GM18873 (cell line): ENCODE measurements around the gene SEMA3F.
A peak's percentile ranks its signal among the peaks of the same experiment; 100 is the strongest.
"Not testable (repeated sequence)": the region's sequence is repeated elsewhere in the genome, so short reads cannot be mapped to it uniquely, and the experiment has no call there.

Experiments used
- ATAC-seq: cut with Tn5 transposase; IDR thresholded peaks from one replicate; pipeline ENCODE4 v1.9.1; 2021; ENCODE audit warnings: mild to moderate bottlenecking, moderate library complexity, moderate number of reproducible peaks; ENCODE audit not compliant: unreplicated experiment, low FRiP score

The SEMA3F gene

DNA sequence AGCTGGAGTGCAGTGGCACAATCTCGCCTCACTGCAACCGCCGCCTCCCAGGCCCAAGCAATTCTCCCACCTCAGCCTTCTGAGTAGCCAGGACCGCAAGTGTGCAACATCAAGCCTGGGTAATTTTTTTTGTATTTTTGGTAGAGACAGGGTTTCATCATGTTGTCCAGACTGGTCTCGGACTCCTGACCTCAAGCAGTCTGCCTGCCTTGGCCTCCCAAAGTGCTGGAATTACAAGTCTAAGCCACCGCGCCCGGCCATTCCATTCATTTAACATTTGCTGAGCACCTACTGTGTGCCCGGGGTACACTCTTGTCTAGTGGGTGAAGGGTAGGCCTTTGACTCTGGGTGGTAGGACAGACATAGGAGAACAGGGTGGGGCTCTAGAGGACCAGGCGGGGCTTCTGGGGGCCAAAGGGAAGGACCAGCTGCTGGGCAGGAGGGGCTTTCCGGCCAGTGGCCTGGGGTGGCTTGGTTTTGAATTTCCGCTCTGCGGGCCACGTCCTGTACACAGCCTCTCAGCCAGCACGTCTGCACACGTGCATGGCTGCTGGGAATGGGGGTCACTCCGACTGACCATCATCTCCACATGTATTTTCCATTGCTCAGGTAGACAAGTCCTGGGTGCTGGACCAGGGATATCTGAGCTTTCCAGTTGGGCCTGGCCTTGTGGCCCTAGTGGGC is 52.4 kb downstream of the SEMA3F start:
- no peak for ATAC-seq

DNA sequence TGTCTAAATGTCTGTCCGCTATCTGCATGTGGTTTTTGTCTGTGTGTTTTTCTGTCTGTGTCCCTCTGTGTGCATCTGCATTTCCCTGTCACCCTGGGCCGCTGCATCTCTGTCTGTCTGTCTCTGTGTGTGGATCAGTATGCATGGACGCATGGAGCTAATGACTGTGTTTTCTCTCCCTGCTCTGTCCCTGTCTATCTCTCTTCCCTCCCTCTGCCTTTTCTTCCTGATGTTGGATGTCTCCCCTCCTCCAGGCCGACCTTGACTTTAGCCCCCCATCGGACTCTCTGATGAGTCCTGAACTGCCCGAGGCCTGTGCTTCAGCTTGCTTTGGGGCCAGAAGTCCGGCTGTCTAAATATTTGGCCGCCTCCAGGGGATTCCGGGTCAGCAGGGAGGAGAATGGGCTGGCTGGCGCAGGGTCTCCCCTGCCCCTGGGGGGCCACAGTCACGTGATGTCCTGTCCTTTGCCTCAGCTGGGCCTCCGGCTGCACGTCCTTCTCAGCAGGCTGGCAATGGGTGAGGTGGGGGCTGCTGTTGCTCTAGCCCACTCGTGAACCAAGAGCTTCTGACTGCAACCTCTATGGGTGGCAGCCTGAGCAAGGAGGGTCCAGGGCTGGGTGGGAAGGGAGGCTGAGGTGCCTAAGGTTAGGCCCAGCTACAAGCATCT is 53.7 kb downstream of the SEMA3F start:
- no peak for ATAC-seq

DNA sequence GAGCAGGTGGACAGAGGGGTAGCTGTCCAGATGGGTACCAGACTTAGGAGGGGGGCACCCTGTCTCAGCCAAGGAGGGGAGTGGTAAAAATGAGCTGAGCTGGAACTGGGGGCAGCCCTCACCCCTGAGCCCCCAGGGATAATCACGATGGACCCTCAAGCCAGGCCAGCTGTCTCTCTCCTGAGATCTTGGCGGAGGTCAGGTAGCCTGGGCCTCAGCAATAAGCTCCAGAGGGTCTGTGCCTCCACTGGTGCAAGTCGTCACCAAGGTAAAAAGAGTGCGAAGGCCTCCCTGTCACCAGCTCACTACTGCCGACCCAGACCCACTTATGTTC is 55.0 kb downstream of the SEMA3F start:
- ATAC-seq, result no peak

DNA sequence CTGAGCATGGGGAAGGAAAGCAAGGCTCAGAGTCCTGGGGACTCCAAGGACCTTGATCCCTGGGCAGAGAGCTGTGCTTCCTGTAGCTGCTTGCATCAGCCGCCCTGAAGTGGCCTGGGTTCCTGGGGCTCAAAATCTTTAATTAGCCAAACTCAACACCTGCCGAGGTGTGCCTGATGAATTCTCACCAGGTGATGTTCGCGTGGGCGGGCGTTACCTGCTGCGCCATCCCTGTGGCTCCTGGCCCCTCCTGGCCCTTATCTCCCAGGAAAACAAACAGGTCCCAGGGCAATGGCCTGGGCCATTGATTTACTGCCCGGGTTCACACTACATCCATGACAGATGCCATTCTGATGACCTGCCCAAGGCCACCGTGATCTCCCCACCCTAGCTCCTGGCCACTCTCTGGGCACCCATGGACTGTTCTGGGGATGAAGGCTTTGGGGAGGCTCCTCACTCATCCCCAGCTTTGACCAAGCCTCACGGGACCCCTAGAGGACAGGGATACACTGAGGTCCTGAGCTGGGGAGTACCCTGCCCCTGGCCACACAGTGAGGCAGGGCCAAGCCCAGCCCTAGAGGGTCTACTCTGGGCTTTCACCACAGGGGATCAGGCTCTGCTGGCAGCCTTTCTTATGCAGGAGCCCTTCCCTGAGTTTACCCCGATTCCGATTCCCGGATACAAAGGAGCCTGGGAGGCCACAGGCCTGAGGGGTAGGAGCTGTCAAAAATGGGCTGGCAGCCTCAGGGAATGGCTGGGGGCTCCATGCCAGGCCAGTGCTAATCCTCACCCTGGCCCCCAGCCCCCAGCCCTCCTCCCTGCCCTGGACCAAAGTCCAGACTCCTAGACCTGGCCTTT is 55.6 kb downstream of the SEMA3F start:
- ATAC-seq, result no peak

DNA sequence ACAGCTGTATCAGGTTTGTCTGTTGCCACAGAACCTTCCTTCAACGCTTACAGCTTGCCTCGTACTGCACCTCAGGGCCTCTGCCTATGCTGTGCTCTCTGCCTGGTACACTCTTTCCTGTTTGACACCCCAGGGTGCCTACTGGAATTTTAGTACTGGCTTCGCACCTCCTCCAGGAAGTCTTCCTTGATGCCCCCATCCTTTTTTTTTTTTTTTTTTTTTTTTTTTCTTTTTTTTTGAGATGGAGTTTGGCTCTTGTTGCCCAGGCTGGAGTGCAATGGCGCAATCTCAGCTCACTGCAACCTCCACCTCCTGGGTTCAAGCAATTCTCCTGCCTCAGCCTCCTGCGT is 56.2 kb downstream of the SEMA3F start:
- ATAC-seq, result not testable (repeated sequence)

DNA sequence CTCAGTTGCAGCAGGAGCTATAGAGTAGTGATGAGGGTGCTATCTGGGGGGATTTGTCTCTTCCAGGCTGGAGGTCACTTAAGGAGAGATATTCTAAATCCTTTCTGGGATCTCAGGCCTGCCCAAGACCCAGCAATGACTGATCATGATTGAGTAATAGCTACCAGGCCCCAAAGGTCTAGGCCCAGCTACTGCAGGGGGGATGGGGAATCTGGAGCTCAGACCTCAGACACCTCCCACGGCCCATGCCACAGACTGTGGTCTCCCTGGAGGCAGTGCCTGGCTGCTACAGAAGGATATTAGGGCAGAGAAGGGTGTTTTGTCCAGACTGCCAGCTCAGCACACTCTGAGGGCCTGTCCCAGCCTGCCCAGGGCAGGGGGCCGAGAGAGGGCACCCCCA is 56.8 kb downstream of the SEMA3F start:
- no peak for ATAC-seq

DNA sequence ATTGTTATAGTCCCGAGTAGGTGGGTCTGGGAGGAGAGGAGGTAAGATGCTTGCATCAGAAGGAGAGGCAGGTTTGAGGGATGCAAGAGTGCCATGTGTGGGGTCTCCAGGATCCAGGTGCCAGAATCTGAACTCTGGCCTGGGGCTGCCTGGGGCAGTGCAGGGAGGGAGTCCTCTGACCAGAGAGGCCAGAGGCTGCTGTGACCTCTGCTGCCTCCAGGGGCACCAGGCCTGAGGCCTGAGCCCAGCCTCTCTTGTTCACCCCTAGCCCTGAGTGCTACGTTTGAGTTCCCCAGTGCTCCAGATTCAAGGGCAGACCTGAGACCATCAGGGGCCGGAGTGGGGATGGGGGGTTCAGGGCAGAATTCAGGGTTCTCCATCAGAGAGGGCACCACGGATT is 57.4 kb downstream of the SEMA3F start:
- ATAC-seq, result no peak

DNA sequence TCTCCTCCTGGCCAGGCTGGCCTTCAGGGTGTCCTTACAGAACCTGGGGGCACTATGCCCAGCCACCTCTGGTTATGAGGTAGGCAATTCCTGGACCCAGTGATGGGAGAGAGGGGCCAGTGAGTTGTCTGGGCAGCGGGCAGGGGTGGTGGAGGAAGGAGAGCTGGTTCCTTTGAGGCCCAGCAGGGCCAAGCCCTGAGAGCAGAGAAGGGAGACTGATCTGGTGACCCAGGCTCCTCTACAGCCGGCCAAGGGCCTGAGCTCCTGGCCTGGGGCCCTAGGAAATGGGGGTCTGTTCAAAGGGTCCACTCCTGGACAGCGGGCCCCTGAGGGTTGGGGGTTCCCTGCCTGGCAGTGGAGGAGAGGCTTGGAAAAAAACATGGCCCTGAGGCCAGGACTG is 57.8 kb downstream of the SEMA3F start:
- ATAC-seq, result no peak

DNA sequence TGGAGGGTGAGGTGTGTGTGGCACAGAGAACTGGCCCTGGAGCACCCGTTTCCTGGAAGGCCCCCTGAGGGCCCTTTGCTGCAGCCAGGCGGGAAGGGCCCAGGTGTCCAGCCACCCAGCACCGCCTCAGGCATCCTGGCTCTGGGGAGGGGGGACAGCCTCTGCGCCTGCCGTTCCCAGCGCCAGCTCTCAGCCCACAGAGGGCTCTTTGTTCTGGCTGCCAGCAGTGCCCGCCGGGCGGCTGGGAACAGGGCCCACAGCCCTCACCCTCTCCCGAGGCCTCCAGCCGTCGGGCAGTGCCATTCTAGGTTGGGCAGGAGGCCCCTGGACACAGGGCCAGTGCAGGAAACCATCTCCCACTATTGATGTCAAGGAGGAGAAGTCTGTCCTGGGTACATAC is 58.2 kb downstream of the SEMA3F start:
- no peak for ATAC-seq

DNA sequence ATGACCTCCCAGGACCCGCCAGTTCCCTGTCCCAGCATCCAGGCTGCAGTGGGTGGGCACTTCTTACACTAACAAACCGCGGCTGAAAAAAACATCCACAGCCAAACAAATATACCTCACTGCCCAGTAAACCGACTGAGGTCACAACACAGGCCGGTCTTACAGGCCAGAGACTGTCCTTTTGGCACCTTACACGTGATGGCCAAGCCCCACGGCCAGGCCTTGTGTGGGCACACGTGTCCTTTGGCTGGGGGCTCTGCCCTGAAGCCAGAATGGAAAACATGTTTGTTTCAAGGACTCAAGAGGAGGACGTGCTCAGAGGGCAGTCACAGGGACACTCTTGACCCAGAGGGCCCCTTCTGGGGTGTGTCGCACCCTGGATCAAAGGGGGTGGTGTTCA is 59.7 kb downstream of the SEMA3F start:
- no peak for ATAC-seq

DNA sequence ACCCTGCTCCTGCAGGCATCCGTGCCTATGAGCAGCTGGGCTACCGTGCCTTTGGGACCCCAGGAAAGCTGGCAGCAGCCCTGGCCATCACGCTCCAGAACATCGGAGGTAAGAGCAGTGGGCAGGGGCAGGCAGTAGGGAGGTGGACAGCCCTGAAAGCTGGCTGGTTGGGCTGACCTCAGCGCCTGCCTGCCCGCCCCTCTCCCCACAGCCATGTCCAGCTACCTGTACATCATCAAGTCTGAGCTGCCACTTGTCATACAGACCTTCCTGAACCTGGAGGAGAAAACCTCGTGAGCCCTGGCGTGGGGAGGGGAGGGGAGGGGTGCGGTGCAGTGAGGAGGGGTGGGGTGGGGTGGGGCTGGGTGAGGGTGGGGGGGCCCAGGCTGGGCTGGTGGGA is 60.4 kb downstream of the SEMA3F start:
- no peak for ATAC-seq

DNA sequence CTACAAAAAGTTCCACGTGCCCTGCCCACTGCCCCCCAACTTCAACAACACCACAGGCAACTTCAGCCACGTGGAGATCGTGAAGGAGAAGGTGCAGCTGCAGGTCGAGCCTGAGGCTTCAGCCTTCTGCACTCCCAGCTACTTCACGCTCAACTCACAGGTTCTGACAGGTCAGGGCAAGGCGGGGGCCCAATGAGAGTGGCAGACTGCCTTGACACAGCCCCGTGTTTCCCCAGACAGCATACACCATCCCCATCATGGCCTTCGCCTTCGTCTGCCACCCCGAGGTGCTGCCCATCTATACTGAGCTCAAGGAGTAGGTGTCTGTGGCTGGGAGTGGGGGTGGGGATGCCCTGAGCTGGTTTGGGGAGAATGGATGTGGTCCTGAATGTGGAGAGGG is 62.6 kb downstream of the SEMA3F start:
- ATAC-seq, result no peak

DNA sequence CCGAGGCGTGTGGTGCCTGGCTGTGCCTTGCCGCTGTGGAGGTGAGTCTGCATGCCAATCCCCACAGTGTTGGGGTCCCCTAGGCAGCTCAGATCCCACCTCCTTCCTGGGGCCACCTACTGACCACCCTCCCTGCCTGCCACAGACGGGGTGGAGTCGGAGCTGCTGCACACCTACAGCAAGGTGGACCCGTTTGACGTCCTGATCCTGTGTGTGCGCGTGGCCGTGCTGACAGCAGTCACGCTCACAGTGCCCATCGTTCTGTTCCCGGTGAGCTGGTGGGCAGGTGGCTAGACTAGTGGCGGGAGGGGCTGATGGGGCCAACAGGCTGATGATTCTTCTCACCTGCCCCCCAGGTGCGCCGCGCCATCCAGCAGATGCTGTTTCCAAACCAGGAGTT is 63.3 kb downstream of the SEMA3F start:
- no peak for ATAC-seq

DNA sequence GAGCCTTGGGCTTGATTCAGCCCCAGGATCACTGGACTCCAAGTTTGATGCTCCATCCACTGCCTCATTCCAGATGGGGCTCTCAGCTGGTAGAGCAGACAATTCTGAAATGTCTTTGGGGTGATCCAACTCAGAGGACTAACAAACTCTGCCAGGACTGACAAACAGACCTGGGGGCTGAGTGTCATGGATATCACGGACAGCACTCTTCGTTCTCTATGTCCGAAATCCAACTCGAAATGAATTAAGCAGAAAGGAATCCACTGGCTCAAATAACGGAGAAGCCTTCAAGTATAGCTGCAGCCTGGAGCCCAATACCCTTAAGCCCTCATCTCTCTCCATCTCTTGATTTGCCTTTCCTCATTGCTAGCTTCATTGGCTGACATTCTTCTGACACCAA is 64.2 kb downstream of the SEMA3F start:
- ATAC-seq, result no peak

DNA sequence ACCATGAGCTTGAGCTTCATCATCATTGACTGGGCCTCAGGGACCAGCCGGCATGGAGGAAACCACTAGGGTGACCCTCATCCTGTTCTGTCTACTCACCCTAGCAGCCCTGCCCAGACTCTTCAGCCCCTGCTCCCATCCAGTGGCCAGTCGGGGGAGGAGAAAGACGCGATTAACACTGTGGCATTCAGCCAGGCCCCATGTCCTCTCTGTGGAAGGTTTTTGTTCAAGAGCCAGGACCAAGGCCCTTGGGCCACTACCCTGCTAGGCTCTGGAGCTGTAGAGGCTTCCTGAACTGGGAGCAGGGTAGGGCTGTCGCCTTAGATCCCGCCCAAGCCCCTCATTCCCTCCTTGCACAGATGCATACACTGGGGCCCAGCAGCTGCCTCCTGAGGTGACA is 65.0 kb downstream of the SEMA3F start:
- no peak for ATAC-seq

DNA sequence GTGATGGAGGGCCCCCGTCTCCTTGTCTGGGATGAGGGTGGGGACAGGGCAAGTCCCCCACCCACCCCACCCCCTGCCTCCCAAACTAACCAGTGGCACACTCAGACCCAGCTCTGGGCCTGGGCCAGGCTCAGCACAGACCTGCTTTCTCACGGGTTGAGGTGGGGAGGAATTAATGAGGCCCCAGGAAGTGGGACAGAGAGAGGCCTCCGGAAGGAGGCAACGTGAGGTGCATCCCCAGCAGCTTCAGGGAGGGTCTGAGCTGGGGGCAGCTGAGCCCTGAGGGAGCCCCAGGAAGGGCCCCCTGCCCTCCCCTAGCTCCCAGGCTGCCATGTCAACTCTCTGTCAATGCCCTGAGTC is 65.9 kb downstream of the SEMA3F start:
- ATAC-seq, result no peak

DNA sequence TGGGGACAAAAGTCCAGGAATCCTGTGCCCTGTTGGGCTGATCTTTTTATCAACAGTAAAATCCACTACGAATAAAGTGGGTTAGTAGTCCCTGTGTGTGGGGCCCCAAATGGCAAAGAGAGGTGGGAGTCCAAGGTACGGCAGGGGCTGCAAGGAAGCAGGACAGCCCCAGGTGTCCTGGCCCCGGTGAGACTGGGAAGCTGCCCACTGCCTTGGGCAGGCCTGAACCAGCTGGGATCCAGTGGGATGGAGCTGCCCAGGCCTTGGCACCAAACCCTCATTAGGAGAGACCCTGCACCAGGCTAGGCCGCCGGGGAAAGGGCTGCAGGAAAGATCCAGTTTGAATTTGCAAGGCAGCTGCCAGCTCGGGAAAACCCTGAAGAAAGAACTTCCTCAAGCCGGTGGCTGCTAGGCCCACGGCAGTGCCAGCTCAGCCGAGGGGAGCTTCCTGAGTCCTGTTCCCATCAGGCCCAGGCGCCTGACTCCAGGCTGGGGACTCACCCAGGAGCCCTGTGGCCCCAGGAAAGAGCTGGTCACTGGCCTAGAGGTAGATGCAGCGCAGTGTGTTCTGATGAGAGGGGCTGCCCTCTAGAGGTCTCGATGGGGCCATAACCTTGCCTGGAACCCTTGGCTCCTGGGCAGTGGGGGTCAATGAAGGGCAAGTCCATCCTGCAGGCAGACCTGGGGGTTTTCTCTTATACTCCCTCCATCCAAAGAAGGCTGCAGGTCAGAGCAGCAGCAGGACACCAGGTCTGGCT is 66.5 kb downstream of the SEMA3F start:
- ATAC-seq, result no peak

DNA sequence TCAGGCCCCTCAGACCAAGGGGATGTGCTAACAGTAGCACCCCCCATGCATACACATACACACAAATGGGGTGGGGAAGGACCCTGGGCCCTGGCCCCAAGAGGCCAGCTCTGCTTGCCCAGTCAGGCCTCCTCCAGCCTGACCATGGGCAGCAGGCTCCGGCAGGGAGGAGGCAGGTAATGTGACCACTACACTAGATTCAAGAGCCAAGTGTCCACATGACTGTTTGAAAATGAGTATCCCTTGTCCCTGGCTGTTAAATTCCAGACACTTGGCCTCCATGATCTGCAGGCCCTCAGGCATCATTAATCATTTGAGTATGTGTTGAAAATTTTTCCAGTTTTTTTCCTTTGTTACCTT is 67.0 kb downstream of the SEMA3F start:
- no peak for ATAC-seq

DNA sequence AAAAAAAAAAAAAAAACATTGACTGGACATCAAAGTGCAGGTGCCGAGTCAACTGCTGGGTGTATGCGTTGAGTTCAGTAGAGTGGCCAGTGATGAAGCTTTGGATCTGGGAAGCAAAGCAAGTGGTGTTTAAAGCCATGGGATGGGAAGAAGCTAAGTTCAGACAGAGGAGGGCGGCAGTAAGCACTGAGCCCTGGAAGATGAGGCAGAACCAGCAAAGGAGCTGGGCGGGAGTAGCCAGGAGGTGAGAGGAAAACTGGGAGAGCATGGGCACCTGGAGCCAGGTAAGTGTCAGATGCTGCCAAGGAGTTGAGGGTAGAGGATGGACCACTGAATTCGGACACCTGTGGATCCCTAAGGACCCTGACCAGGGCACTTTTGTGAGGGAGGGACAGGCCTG is 69.5 kb downstream of the SEMA3F start:
- ATAC-seq, result no peak

DNA sequence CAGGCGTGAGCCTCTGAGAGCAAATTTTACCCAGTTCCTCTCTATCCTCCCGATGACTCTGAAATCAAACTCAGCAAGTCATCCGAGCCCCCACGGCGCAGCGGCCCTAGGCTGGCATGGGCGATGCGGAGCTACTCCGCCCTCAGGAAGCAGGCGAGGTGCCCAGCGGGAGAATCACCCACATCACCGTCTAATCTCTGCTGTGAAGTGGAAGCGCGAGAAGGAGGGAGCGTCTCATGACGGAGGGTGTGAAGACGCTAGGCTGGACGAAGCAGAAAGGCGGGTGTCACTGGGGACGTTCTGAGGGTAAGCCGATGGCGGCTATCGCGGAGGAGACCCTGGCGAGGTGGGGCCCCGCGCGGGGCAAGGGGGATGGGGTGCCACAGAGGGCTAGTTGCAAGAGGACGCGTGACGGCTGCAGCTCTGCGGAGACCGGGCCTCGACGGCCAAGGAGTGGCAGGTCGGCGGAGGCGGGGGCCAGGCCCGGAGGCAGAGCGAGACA is 71.8 kb downstream of the SEMA3F start:
- ATAC-seq, result peak; percentile 9
